HCT116 (cell line): ENCODE data around the gene TXNRD3. TPM values are rescaled to one million over a fixed set of nuclear protein-coding genes. Genes with fewer than 3 reads are reported as not detected.

Source experiments
- ATAC-seq: fragments of 200-7000 bp; cut with Tn5 transposase; 2 replicates; pipeline ENCODE4 v1.9.1; 2020; ENCODE audit warnings: mild to moderate bottlenecking, moderate library complexity
- BruUV-seq: library from RNA; stranded (reverse); fragments of 400-500 nt; replicated peaks from 2 replicates; lab custom pipeline; 2021; lab: Mats Ljungman, UMichigan
- CTCF ChIA-PET: fragments of 300-600 bp; sonication (Branson Sonifier 250); formaldehyde crosslinking; loops from one replicate; lab custom pipeline; 2021; ENCODE audit warnings: antibody characterized with exemption; lab: Charles Lee
- POLR2A ChIA-PET: fragments of 300-600, 350-600 bp; sonication (Branson Sonifier 250); formaldehyde crosslinking; loops from one replicate; lab custom pipeline; 2021; ENCODE audit warnings: antibody characterized with exemption; lab: Charles Lee
- RAD21 ChIA-PET, 2 experiments: fragments of 300-600 bp; sonication (Branson Sonifier 250); formaldehyde crosslinking; loops; one replicate each; lab custom pipeline; 2023; ENCODE audit warnings: low total read pairs in 2 of 2; ENCODE audit not compliant: uncharacterized antibody in 2 of 2, unreplicated experiment in 2 of 2, low non-redundant PET in 1 of 2; lab: Charles Lee
- DNase-seq: peaks from one replicate; pipeline ENCODE4 v3.0.0-alpha.2; 2010; ENCODE audit warnings: low read depth, low spot score
- H2AFZ ChIP-seq: fragments of 200-600 bp; shearing (Covaris generic), sonication (generic); 2 replicates; pipeline ENCODE4 v1.6.1; 2017; ENCODE audit warnings: low read depth, mixed run types, mixed read lengths, antibody characterized with exemption, low read length; ENCODE audit not compliant: poor library complexity, severe bottlenecking
- H3K27ac ChIP-seq: 2 replicates; pipeline ENCODE4 v1.5.1; 2012; ENCODE audit warnings: low read depth, low read length
- H3K27me3 ChIP-seq: fragments of 200-600 bp; sonication (generic); 2 replicates; pipeline ENCODE4 v1.6.1; 2016; ENCODE audit warnings: mixed run types, low read length, mixed read lengths; ENCODE audit not compliant: insufficient read depth
- H3K36me3 ChIP-seq, 2 experiments: fragments of 200-500 bp in 1 of 2; fragments of 200-600 bp in 1 of 2; sonication (Bioruptor generic) in 1 of 2; sonication (generic) in 1 of 2; 2 replicates each; pipeline versions ENCODE4 v1.5.1 to v1.6.1; 2014 to 2016; ENCODE audit warnings: low read length in 2 of 2, inconsistent platforms in 1 of 2, mixed read lengths in 1 of 2, mixed run types in 1 of 2; ENCODE audit not compliant: insufficient read depth in 2 of 2, control insufficient read depth in 1 of 2
- H3K4me1 ChIP-seq, 2 experiments: fragments of 200-600 bp in 1 of 2; sonication (generic) in 1 of 2; 2 replicates each; pipeline versions ENCODE4 v1.5.1 to v1.6.1; 2012 to 2017; ENCODE audit warnings: low read length in 2 of 2, inconsistent platforms in 1 of 2, mild to moderate bottlenecking in 1 of 2, mixed read lengths in 1 of 2, mixed run types in 1 of 2, moderate library complexity in 1 of 2; ENCODE audit not compliant: insufficient read depth in 2 of 2, control insufficient read depth in 1 of 2
- H3K4me2 ChIP-seq: fragments of 200-600 bp; sonication (generic); 2 replicates; pipeline ENCODE4 v1.6.1; 2017; ENCODE audit warnings: mixed run types, low read length, mixed read lengths
- H3K4me3 ChIP-seq, 2 experiments: fragments of 200-600 bp in 1 of 2; sonication (generic) in 1 of 2; replicated peaks in 1 of 2; 2 replicates each; pipeline ENCODE4 v1.5.1; 2011 to 2016; ENCODE audit warnings: low read length in 2 of 2, control low read depth in 1 of 2, low read depth in 1 of 2, mild to moderate bottlenecking in 1 of 2, mixed read lengths in 1 of 2, mixed run types in 1 of 2
- H3K79me2 ChIP-seq: fragments of 200-600 bp; sonication (generic); 2 replicates; pipeline ENCODE4 v1.6.1; 2017; ENCODE audit warnings: mild to moderate bottlenecking, mixed run types, low read length, moderate library complexity, mixed read lengths; ENCODE audit not compliant: insufficient read depth
- H3K9ac ChIP-seq: fragments of 200-600 bp; sonication (generic); 2 replicates; pipeline ENCODE4 v1.6.1; 2016; ENCODE audit warnings: low read length, mixed read lengths
- H3K9me2 ChIP-seq: fragments of 200-600 bp; sonication (generic), shearing (Covaris generic); 2 replicates; pipeline ENCODE4 v1.6.1; 2017; ENCODE audit warnings: mixed run types, mild to moderate bottlenecking, moderate library complexity; ENCODE audit not compliant: insufficient read depth
- H3K9me3 ChIP-seq, 2 experiments: fragments of 200-500 bp in 1 of 2; fragments of 200-600 bp in 1 of 2; sonication (Bioruptor generic) in 1 of 2; sonication (generic) in 1 of 2; 2 replicates each; pipeline ENCODE4 v1.6.1; 2014 to 2017; ENCODE audit warnings: low read length in 2 of 2, mixed read lengths in 2 of 2, inconsistent platforms in 1 of 2, low read depth in 1 of 2, mild to moderate bottlenecking in 1 of 2, mixed run types in 1 of 2, moderate library complexity in 1 of 2; ENCODE audit not compliant: control insufficient read depth in 1 of 2, insufficient read depth in 1 of 2
- H4K20me1 ChIP-seq: fragments of 200-600 bp; sonication (generic), shearing (Covaris generic); 2 replicates; pipeline ENCODE4 v1.6.1; 2017; ENCODE audit warnings: mixed run types, mild to moderate bottlenecking, moderate library complexity; ENCODE audit not compliant: insufficient read depth
- CBX3 ChIP-seq: IDR thresholded peaks from 2 replicates; pipeline ENCODE4 v1.6.1; 2012; ENCODE audit warnings: low read depth
- CEBPB ChIP-seq: IDR thresholded peaks from 2 replicates; pipeline ENCODE4 v1.6.1; 2012; ENCODE audit warnings: low read depth
- ELF1 ChIP-seq: IDR thresholded peaks from 2 replicates; pipeline ENCODE4 v1.6.1; 2012; ENCODE audit warnings: low read depth, borderline replicate concordance
- EZH2 ChIP-seq: fragments of 200-600 bp; sonication (generic); IDR thresholded peaks from 2 replicates; pipeline ENCODE4 v1.6.1; 2017; ENCODE audit warnings: antibody characterized with exemption, mixed run types
- EZH2phosphoT487 ChIP-seq: fragments of 200-600 bp; IDR thresholded peaks from 2 replicates; pipeline ENCODE4 v1.6.1; 2018; ENCODE audit warnings: antibody characterized with exemption, borderline replicate concordance
- REST ChIP-seq: IDR thresholded peaks from 2 replicates; pipeline ENCODE4 v1.6.1; 2012; ENCODE audit warnings: low read depth
- TCF7L2 ChIP-seq: IDR thresholded peaks from 2 replicates; pipeline ENCODE4 v1.7.0; 2011; ENCODE audit warnings: borderline replicate concordance, inconsistent platforms; ENCODE audit not compliant: insufficient read depth, insufficient read length; ENCODE audit errors: extremely low read depth
- ZNF274 ChIP-seq: fragments of 200-500 bp; sonication (Bioruptor generic); IDR thresholded peaks from 2 replicates; pipeline ENCODE4 v1.6.1; 2014; ENCODE audit warnings: mild to moderate bottlenecking, low read depth, low read length, inconsistent platforms
- intact Hi-C: fragments of 100-400 bp; cut with micrococcal nuclease; formaldehyde crosslinking; loops from 2 replicates; pipeline ENCODE4 v1.10.0; 2022
- total RNA-seq: library from RNA; stranded (reverse); gene quantifications from one replicate; pipeline ENCODE4 v1.2.1, GENCODE V29; 2021; ENCODE audit not compliant: unreplicated experiment

Gene TXNRD3
- total RNA-seq, 1 experiment from 2014 or later, result 19.3 TPM

DNA sequence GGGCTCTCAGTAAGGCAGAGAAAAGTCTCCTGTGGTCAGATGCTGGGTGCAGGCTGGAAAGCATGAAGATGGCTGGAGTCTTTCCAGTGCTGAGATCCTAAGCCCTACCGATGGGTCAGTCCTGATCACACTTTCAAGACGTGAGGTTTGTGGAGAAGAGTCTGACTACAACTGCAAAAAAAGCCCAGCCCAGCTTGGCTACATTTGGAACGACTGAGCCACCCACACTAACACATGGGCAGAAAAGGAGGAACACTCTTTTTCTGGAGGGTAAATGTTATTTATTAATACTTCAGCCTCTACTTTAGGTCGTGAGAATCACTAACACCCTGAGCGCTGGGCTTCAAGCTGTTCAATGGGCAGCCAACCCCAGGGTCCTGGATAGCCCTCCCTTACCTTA, 74.2 kb downstream of the TXNRD3 start:
- Histone ChIP-seq H3K9me3 (no peaks in the 10 kb centered on the region), H3K27me3 (no peaks in the 10 kb centered on the region), H3K79me2 (no peaks in the 10 kb centered on the region), H3K36me3 (no peaks in the 10 kb centered on the region), H4K20me1 (no peaks in the 10 kb centered on the region), H3K9ac (no peak overlapping the region), H2AFZ (no peak overlapping the region), H3K9me2 (no peaks in the 10 kb centered on the region), H3K4me2 (no peak overlapping the region), H3K4me1 (no peaks in the 10 kb centered on the region), H3K27ac (no peak overlapping the region), H3K4me3 (no peak overlapping the region)
- POLR2A ChIA-PET, result no interaction called here
- no peak for TF ChIP-seq ZNF274
- no peak for TF ChIP-seq REST
- no peak for TF ChIP-seq EZH2
- TF ChIP-seq ELF1, result no peak
- no peak for TF ChIP-seq CBX3
- TF ChIP-seq CEBPB, result no peak
- TF ChIP-seq TCF7L2, result no peak
- no peak for TF ChIP-seq EZH2phosphoT487
- no peak for ATAC-seq
- intact Hi-C loops, result no loop called here
- RAD21 ChIA-PET, result no interaction called here
- no peak for DNase-seq
- no TSS peak for BruUV-seq
- CTCF ChIA-PET, result no interaction called here
